ENCODE data around the gene CYYR1. TPM values are rescaled to one million over a fixed set of nuclear protein-coding genes. Genes with fewer than 3 reads are reported as not detected.

Gene CYYR1
- polyA plus RNA-seq, 1 donor from 2014 or later = 0.62 TPM

DNA sequence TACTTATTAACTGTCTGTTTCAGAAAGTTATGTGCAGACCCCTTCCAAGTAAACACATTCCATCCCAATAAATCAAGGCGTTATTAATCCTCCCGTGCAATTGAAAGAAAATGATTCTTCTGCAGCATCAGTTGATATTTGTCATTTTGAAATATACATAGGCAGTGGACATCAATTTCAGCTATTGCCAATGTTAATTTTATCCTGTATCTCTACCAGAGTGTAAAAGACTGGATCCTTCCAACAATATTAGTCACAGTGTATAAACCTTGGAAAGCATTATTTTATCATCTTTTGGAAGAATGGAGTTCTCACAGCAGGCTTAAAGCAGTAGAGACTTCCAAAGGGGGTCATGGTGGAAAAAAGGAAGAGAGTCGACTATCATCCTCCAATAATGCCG is 150.4 kb downstream of the CYYR1 start:
- TF ChIP-seq EP300 (conservative IDR thresholded peaks at IDR 0.05; ENCODE audit: poor library complexity, severe bottlenecking) (no peak), TAF1 (IDR thresholded peaks at IDR 0.05; ENCODE audit: low read depth) (no peak), MXI1 (conservative IDR thresholded peaks at IDR 0.05; ENCODE audit: poor library complexity, severe bottlenecking) (no peak), EZH2 (IDR thresholded peaks at IDR 0.05; ENCODE audit: borderline replicate concordance, insufficient read depth, low read length, poor library complexity, severe bottlenecking) (no peak), RAD21 (conservative IDR thresholded peaks at IDR 0.05) (no peak)
- TF ChIP-seq, protein P1, sequence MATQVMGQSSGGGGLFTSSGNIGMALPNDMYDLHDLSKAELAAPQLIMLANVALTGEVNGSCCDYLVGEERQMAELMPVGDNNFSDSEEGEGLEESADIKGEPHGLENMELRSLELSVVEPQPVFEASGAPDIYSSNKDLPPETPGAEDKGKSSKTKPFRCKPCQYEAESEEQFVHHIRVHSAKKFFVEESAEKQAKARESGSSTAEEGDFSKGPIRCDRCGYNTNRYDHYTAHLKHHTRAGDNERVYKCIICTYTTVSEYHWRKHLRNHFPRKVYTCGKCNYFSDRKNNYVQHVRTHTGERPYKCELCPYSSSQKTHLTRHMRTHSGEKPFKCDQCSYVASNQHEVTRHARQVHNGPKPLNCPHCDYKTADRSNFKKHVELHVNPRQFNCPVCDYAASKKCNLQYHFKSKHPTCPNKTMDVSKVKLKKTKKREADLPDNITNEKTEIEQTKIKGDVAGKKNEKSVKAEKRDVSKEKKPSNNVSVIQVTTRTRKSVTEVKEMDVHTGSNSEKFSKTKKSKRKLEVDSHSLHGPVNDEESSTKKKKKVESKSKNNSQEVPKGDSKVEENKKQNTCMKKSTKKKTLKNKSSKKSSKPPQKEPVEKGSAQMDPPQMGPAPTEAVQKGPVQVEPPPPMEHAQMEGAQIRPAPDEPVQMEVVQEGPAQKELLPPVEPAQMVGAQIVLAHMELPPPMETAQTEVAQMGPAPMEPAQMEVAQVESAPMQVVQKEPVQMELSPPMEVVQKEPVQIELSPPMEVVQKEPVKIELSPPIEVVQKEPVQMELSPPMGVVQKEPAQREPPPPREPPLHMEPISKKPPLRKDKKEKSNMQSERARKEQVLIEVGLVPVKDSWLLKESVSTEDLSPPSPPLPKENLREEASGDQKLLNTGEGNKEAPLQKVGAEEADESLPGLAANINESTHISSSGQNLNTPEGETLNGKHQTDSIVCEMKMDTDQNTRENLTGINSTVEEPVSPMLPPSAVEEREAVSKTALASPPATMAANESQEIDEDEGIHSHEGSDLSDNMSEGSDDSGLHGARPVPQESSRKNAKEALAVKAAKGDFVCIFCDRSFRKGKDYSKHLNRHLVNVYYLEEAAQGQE (IDR thresholded peaks at IDR 0.05; ENCODE audit: borderline replicate concordance) = no peak
- TF ChIP-seq, protein P2, sequence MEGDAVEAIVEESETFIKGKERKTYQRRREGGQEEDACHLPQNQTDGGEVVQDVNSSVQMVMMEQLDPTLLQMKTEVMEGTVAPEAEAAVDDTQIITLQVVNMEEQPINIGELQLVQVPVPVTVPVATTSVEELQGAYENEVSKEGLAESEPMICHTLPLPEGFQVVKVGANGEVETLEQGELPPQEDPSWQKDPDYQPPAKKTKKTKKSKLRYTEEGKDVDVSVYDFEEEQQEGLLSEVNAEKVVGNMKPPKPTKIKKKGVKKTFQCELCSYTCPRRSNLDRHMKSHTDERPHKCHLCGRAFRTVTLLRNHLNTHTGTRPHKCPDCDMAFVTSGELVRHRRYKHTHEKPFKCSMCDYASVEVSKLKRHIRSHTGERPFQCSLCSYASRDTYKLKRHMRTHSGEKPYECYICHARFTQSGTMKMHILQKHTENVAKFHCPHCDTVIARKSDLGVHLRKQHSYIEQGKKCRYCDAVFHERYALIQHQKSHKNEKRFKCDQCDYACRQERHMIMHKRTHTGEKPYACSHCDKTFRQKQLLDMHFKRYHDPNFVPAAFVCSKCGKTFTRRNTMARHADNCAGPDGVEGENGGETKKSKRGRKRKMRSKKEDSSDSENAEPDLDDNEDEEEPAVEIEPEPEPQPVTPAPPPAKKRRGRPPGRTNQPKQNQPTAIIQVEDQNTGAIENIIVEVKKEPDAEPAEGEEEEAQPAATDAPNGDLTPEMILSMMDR (IDR thresholded peaks at IDR 0.05; ENCODE audit: poor library complexity, severe bottlenecking) = no peak
- H3F3A ChIP-seq (ENCODE audit: insufficient read depth, low read length, poor library complexity, severe bottlenecking) = no peaks in the 10 kb centered on the region

DNA sequence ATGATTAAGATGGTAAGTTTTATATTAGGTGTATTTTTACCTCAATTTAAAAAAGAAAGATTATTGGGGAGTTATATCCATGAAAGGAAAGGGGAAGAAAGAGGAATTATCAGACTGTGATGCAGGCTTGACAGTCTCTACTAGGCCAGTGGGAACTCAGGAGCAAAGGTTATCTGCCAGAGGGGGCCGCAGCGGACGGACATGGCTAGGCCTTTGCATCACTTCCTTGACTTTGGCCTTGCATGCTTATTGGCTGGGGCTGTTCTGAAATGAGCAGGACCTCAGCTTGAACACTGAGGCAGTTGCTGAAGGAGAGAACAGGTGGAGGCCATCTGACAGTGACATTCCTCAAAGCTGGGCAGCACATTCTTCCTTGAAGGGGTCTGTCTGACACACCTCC is 150.9 kb downstream of the CYYR1 start:
- H3K4me2 ChIP-seq (ENCODE audit: low read length) = no peak overlapping the region
- H2AFZ ChIP-seq (ENCODE audit: low read depth, low read length) = no peak overlapping the region
- H3K9ac ChIP-seq (ENCODE audit: low read length) = no peak overlapping the region
- H3K9me2 ChIP-seq (ENCODE audit: insufficient read depth, low read length) = no peaks in the 10 kb centered on the region
- no peak overlapping the region for H3K4me3 ChIP-seq (ENCODE audit: low read length)
- no peaks in the 10 kb centered on the region for H3F3A ChIP-seq (ENCODE audit: insufficient read depth, low read length, poor library complexity, severe bottlenecking)
- no peaks in the 10 kb centered on the region for H3K27me3 ChIP-seq (ENCODE audit: insufficient read depth, low read depth, low read length)
- H3K9me3 ChIP-seq (ENCODE audit: low read length) = no peaks in the 10 kb centered on the region
- TF ChIP-seq MXI1 (conservative IDR thresholded peaks at IDR 0.05; ENCODE audit: poor library complexity, severe bottlenecking) = no peak
- no peak for TF ChIP-seq EZH2 (IDR thresholded peaks at IDR 0.05; ENCODE audit: borderline replicate concordance, insufficient read depth, low read length, poor library complexity, severe bottlenecking)
- TF ChIP-seq POLR2AphosphoS5 (IDR thresholded peaks at IDR 0.05) = no peak
- TF ChIP-seq EP300 (conservative IDR thresholded peaks at IDR 0.05; ENCODE audit: poor library complexity, severe bottlenecking) = no peak
- TF ChIP-seq, protein P2 (IDR thresholded peaks at IDR 0.05; ENCODE audit: poor library complexity, severe bottlenecking) = no peak
- TF ChIP-seq RAD21 (conservative IDR thresholded peaks at IDR 0.05) = no peak
- TF ChIP-seq, protein P1 (IDR thresholded peaks at IDR 0.05; ENCODE audit: borderline replicate concordance) = no peak
- no peak for TF ChIP-seq TAF1 (IDR thresholded peaks at IDR 0.05; ENCODE audit: low read depth)
- no peak for TF ChIP-seq SMC3 (conservative IDR thresholded peaks at IDR 0.05; ENCODE audit: poor library complexity)
- no peaks in the 10 kb centered on the region for H4K20me1 ChIP-seq (ENCODE audit: insufficient read depth)
- H3K79me2 ChIP-seq (replicated peaks; ENCODE audit: insufficient read depth, low read length) = no peaks in the 10 kb centered on the region
- H3K36me3 ChIP-seq (ENCODE audit: insufficient read depth, low read length) = no peaks in the 10 kb centered on the region
- no peak overlapping the region for H3K27ac ChIP-seq (ENCODE audit: low read length)

More for the DNA sequence above, 150.4 kb downstream of the CYYR1 start:
- no peaks in the 10 kb centered on the region for H4K20me1 ChIP-seq (ENCODE audit: insufficient read depth)
- H3K9me2 ChIP-seq (ENCODE audit: insufficient read depth, low read length) = no peaks in the 10 kb centered on the region
- H3K4me3 ChIP-seq (ENCODE audit: low read length) = no peak overlapping the region
- H3K9me3 ChIP-seq (ENCODE audit: low read length) = no peaks in the 10 kb centered on the region
- H3K27ac ChIP-seq (ENCODE audit: low read length) = no peak overlapping the region
- no peak overlapping the region for H2AFZ ChIP-seq (ENCODE audit: low read depth, low read length)
- no peaks in the 10 kb centered on the region for H3K27me3 ChIP-seq (ENCODE audit: insufficient read depth, low read depth, low read length)
- no peaks in the 10 kb centered on the region for H3K79me2 ChIP-seq (replicated peaks; ENCODE audit: insufficient read depth, low read length)
- H3K36me3 ChIP-seq (ENCODE audit: insufficient read depth, low read length) = no peaks in the 10 kb centered on the region
- no peak overlapping the region for H3K4me2 ChIP-seq (ENCODE audit: low read length)
- no peak overlapping the region for H3K9ac ChIP-seq (ENCODE audit: low read length)

Data from neural cell (in vitro differentiated cells).